Measurements from ENCODE around the gene GPC5. TPM values are rescaled to one million over a fixed set of nuclear protein-coding genes. Genes with fewer than 3 reads are reported as not detected.
A peak's percentile ranks its signal among the peaks of the same experiment; 100 is the strongest.

The GPC5 gene
- total RNA-seq, 4 donors from 2014 or later = 0.24 to 30.8 (median 1.8) TPM; not detected in 1

DNA sequence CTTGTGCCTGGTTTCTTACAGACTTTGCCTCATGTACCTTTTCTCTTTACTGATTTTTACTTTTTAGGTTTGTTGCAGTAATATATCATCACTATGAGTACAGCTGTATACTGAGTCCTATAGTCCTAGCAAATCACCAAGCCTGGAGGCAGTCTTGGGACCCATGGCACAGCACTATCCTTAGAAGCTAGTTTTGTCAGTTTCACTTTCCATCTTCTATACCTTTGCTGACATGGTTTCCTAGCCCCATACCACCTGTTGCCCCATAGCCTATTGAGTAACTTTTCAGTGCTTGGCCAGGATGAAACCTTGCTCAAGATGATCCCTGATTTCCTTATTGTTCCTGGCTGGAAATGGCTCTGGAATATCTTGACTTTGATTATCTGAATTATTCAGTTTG lies 826.4 kb downstream of the GPC5 start:
- peak overlapping the region in 1 of 2 donors; percentile 29 for H3K27ac ChIP-seq
- no peaks in the 10 kb centered on the region for H3K4me1 ChIP-seq
- no peak for DNase-seq
- no peaks in the 10 kb centered on the region for H3K36me3 ChIP-seq
- H3K27me3 ChIP-seq = no peaks in the 10 kb centered on the region
- H3K4me3 ChIP-seq = no peak overlapping the region
- intact Hi-C loops (cut with DNase I; ENCODE audit: low total_unique reads) = no loop called here
- no peaks in the 10 kb centered on the region for H3K9me3 ChIP-seq
- TF ChIP-seq, protein P1, sequence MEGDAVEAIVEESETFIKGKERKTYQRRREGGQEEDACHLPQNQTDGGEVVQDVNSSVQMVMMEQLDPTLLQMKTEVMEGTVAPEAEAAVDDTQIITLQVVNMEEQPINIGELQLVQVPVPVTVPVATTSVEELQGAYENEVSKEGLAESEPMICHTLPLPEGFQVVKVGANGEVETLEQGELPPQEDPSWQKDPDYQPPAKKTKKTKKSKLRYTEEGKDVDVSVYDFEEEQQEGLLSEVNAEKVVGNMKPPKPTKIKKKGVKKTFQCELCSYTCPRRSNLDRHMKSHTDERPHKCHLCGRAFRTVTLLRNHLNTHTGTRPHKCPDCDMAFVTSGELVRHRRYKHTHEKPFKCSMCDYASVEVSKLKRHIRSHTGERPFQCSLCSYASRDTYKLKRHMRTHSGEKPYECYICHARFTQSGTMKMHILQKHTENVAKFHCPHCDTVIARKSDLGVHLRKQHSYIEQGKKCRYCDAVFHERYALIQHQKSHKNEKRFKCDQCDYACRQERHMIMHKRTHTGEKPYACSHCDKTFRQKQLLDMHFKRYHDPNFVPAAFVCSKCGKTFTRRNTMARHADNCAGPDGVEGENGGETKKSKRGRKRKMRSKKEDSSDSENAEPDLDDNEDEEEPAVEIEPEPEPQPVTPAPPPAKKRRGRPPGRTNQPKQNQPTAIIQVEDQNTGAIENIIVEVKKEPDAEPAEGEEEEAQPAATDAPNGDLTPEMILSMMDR (IDR thresholded peaks at IDR 0.05) = no peak
- no peak for TF ChIP-seq POLR2A (IDR thresholded peaks at IDR 0.05)

DNA sequence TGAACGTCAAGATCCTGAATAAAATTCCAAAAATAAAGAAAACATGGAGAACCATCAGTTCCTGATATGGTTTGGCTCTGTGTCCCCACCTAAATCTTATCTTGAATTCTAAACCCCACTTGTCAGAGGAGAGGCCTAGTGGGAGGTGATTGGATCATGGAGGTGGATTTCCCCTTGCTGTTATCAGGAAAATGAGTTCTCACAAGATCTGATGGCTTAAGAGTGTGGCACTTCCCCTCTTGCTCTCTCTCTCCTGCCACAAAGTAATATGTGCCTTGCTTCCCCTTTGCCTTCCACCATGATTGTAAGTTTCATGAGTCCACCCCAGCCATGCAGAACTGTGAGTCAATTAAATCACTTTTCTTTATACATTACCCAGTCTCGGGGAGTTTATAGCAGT lies 827.4 kb downstream of the GPC5 start:
- no peak overlapping the region for H3K27ac ChIP-seq
- H3K9me3 ChIP-seq = no peaks in the 10 kb centered on the region
- no peaks in the 10 kb centered on the region for H3K36me3 ChIP-seq
- no peak for DNase-seq
- no peak overlapping the region for H3K4me3 ChIP-seq
- H3K27me3 ChIP-seq = no peaks in the 10 kb centered on the region
- intact Hi-C loops (cut with DNase I; ENCODE audit: low total_unique reads) = no loop called here
- H3K4me1 ChIP-seq = no peaks in the 10 kb centered on the region
- TF ChIP-seq POLR2A (IDR thresholded peaks at IDR 0.05) = no peak
- TF ChIP-seq, protein P1 (IDR thresholded peaks at IDR 0.05) = no peak

DNA sequence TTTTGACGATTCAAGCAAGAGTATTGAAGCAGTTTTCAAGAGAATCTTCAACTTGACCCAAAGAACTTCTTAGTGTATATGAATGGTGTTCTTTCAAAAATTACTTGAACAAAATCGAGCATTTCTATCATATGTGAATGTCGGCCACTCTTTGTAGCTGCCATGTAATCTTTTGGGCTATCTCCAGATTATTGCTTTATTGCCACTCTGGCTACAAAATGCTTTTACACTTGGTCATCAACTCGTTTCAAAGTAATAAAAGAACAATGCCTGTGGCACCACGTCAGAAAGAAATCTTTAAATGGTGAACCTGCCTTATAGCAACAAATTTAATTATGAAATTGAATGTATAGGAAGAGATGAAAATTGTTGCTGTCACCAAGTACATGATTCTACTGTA lies 834.5 kb downstream of the GPC5 start:
- no peak overlapping the region for H3K4me3 ChIP-seq
- no peaks in the 10 kb centered on the region for H3K9me3 ChIP-seq
- TF ChIP-seq, protein P1 (IDR thresholded peaks at IDR 0.05) = no peak
- no peak for TF ChIP-seq POLR2A (IDR thresholded peaks at IDR 0.05)
- no peak for DNase-seq
- H3K27me3 ChIP-seq = no peaks in the 10 kb centered on the region
- intact Hi-C loops (cut with DNase I; ENCODE audit: low total_unique reads) = no loop called here
- H3K4me1 ChIP-seq = no peaks in the 10 kb centered on the region
- no peak overlapping the region for H3K27ac ChIP-seq
- no peaks in the 10 kb centered on the region for H3K36me3 ChIP-seq

DNA sequence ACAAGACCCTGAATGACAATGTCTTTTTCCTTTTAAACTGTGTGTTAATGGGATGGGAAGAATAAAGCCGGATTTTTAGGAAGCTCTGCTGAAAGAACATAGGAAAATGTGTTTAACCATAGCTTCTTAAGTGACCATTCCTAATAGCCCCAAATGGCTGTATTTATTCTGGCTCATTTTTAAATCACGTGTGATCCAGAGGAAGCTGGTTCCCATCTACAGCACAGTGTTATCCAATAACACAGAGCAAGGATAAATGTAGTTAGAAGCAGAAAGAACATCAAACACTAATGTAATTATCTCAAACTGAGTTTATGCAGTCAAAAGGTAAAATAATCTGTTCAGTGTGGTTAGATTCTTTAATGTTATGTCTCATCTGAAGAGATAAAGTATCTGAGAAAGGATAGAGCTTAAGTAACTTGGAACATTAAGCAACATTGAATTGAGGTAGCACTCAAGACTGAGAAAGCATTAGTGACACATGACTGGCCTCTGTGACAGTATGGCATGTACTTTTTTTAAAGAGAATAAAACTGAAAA lies 853.3 kb downstream of the GPC5 start:
- TF ChIP-seq POLR2A (IDR thresholded peaks at IDR 0.05) = no peak
- TF ChIP-seq, protein P1 (IDR thresholded peaks at IDR 0.05) = no peak
- no peaks in the 10 kb centered on the region for H3K27me3 ChIP-seq
- no peak for DNase-seq
- intact Hi-C loops (cut with DNase I; ENCODE audit: low total_unique reads) = no loop called here
- no peak overlapping the region for H3K27ac ChIP-seq
- H3K36me3 ChIP-seq = no peaks in the 10 kb centered on the region
- H3K4me1 ChIP-seq = no peaks in the 10 kb centered on the region
- no peak overlapping the region for H3K4me3 ChIP-seq
- H3K9me3 ChIP-seq = no peaks in the 10 kb centered on the region

DNA sequence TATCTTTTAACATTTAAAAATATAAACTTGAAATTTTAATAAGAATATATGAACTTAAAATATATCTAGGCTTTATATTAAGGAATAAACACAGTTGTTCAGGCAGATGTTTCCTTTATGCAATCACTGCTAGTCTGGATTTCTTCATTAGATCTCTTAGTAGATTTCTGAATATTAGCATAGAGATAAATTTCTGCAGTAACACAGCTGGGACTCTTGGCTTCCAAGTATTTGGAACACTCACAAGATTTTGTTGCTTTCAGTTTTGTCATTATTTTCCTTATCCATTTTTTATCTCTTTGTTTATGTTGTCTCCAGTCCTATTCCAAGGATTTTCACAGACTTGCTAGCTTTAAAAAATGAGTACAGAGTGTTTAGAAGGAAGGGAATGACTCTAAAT lies 857.1 kb downstream of the GPC5 start:
- Histone ChIP-seq H3K4me1 (no peaks in the 10 kb centered on the region), H3K27ac (no peak overlapping the region), H3K9me3 (no peaks in the 10 kb centered on the region), H3K36me3 (no peaks in the 10 kb centered on the region), H3K27me3 (no peaks in the 10 kb centered on the region), H3K4me3 (no peak overlapping the region)
- intact Hi-C loops (cut with DNase I; ENCODE audit: low total_unique reads) = no loop called here
- no peak for DNase-seq
- TF ChIP-seq POLR2A (IDR thresholded peaks at IDR 0.05) = no peak
- TF ChIP-seq, protein P1 (IDR thresholded peaks at IDR 0.05) = no peak

Data from uterus (tissue), 4 donors.